ENCODE data around the gene UPK1A.

UPK1A gene

DNA sequence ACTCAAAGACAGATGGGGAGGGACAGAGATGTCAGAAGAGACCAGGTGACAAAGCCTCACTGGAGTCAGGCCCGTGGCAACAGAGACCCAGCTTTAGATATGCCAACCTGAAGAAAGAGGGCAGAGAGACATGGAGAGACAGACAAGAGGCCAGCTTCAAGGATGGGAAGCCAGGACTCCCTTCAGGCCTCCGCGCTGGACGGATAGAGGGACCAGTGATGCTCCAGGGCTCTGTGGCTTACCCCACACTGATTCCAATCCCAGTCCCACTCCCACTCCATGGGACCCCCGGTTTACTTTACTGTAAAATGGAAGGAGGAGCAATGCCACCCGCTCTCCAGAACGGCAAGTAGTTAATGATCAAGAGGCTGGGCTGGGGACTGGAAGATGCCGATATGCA lies 26.5 kb upstream of the UPK1A start:
- no peak overlapping the region for H3K27ac ChIP-seq
- TF ChIP-seq, protein P1, sequence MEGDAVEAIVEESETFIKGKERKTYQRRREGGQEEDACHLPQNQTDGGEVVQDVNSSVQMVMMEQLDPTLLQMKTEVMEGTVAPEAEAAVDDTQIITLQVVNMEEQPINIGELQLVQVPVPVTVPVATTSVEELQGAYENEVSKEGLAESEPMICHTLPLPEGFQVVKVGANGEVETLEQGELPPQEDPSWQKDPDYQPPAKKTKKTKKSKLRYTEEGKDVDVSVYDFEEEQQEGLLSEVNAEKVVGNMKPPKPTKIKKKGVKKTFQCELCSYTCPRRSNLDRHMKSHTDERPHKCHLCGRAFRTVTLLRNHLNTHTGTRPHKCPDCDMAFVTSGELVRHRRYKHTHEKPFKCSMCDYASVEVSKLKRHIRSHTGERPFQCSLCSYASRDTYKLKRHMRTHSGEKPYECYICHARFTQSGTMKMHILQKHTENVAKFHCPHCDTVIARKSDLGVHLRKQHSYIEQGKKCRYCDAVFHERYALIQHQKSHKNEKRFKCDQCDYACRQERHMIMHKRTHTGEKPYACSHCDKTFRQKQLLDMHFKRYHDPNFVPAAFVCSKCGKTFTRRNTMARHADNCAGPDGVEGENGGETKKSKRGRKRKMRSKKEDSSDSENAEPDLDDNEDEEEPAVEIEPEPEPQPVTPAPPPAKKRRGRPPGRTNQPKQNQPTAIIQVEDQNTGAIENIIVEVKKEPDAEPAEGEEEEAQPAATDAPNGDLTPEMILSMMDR (conservative IDR thresholded peaks at IDR 0.05), result no peak

DNA sequence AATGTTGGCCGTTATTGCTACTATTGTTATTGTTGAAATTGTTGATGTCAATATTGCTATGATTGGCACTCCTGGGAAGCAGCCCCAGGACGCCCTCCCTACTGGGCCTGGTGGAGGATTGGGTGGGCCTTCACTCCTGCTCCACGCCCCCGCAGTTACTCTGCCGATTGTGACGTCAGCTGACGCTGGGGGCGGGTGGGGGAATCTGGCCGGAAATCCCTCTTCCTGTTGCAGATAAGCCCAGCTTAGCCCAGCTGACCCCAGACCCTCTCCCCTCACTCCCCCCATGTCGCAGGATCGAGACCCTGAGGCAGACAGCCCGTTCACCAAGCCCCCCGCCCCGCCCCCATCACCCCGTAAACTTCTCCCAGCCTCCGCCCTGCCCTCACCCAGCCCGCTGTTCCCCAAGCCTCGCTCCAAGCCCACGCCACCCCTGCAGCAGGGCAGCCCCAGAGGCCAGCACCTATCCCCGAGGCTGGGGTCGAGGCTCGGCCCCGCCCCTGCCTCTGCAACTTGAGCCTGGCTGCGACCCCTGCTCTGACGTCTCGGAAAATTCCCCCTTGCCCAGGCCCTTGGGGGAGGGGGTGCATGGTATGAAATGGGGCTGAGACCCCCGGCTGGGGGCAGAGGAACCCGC lies 24.7 kb upstream of the UPK1A start, which contains the start of gene ETV2:
Gene ETV2, plus strand, starts transcription at position 231 of the 637 bp plus-strand sequence. CDS start 716 bp downstream, outside the sequence.
- peak within 1 kb of the TSS; percentile 92 for H3K27ac ChIP-seq
- TF ChIP-seq, protein P1 (conservative IDR thresholded peaks at IDR 0.05), result no peak

DNA sequence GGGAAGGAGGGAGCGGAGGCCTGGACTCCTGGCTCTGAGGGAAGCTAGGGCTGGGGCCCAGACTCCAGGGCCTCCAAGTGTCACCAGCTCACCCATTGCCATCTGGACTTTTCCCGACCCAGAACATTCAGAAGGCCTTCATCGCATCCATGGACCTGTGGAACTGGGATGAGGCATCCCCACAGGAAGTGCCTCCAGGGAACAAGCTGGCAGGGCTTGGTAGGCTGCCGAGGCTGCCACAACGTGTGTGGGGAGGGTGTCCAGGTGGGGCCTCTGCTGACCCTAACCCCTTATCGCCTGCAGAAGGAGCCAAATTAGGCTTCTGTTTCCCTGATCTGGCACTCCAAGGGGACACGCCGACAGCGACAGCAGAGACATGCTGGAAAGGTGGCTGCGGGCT lies 24.0 kb upstream of the UPK1A start:
- TF ChIP-seq, protein P1 (conservative IDR thresholded peaks at IDR 0.05), result no peak
- peak overlapping the region; percentile 92 for H3K27ac ChIP-seq

DNA sequence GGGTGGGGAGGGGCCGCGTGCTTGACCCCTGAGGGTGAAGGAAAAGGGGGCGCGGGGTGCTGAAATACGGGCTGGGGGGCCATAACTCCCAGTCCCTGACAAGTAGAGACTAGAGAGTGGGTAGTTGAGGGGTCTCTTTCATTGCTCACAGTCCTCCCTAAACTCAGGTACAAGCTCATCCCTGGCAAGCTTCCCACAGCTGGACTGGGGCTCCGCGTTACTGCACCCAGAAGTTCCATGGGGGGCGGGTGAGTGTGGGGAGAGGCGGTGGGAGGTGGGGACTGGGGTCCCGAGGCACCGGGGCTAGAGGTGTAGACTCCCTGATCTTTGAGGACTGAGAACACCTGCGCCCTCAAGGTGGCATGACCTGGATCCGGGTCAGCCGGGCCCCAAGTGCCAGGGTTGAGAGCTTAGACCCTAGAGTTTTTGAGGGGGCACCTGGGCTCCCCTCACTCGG lies 23.5 kb upstream of the UPK1A start:
- TF ChIP-seq, protein P1 (conservative IDR thresholded peaks at IDR 0.05), result no peak
- H3K27ac ChIP-seq, result peak overlapping the region; percentile 92

DNA sequence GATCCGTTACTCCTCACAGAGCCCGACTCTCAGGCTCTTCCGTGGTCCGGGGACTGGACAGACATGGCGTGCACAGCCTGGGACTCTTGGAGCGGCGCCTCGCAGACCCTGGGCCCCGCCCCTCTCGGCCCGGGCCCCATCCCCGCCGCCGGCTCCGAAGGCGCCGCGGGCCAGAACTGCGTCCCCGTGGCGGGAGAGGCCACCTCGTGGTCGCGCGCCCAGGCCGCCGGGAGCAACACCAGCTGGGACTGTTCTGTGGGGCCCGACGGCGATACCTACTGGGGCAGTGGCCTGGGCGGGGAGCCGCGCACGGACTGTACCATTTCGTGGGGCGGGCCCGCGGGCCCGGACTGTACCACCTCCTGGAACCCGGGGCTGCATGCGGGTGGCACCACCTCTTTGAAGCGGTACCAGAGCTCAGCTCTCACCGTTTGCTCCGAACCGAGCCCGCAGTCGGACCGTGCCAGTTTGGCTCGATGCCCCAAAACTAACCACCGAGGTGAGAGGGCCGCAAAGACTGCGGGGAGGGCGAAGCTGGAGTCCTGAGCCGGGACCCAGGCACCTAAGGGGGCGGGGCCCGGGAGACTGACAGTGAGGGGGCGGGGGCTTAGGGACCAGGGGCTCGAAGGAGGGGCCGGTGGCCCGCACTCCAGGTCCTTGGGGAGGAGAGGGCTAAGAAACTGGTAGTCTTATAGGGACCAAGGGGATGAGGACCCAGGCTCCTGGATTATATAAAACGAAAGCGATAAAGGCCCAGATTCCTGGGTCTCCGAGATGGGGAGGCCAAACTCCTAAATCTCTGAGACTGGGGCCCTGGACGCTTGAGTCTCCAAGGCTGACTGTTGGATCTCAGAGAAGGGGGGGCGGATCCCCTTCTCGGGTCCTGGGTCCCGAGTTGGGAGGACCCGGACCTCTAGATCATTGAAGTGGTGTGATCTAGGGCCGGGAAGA lies 22.8 kb upstream of the UPK1A start:
- TF ChIP-seq, protein P1 (conservative IDR thresholded peaks at IDR 0.05), result no peak; the same call in 1 of the 2 replicates
- H3K27ac ChIP-seq, result peak overlapping the region; percentile 92

DNA sequence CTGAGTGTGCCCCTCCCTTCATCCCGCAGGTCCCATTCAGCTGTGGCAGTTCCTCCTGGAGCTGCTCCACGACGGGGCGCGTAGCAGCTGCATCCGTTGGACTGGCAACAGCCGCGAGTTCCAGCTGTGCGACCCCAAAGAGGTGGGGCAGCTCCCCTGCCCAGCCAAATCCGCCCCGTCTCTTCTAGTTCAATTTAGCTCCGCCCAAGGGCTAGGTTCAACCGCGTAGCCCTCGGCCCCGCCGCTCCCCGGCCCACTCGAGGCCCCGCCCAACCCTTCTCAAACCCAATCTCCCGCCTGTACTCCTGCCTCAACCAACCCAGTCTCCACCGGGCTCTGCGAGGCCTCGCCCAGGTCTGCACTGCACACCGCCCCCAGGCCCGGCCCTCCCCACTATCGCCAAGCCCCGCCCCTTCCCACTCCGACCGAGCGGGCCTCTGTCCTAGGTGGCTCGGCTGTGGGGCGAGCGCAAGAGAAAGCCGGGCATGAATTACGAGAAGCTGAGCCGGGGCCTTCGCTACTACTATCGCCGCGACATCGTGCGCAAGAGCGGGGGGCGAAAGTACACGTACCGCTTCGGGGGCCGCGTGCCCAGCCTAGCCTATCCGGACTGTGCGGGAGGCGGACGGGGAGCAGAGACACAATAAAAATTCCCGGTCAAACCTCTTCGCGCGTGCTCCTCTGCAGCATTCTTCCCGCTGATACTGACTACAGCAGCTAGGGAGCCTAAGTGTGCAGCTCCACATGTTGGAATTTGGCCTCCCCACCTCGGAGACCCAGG lies 21.9 kb upstream of the UPK1A start:
- TF ChIP-seq, protein P1 (conservative IDR thresholded peaks at IDR 0.05), result no peak
- H3K27ac ChIP-seq, result peak overlapping the region; percentile 92

All from VCaP (cell line).